GM19463 (cell line): Measurements from ENCODE around the gene RUNX3.
A peak's percentile ranks its signal among the peaks of the same experiment; 100 is the strongest.

Experiments used
- ATAC-seq: cut with Tn5 transposase; IDR thresholded peaks from one replicate; pipeline ENCODE4 v1.9.1; 2021; ENCODE audit warnings: mild to moderate bottlenecking, moderate library complexity; ENCODE audit not compliant: unreplicated experiment

RUNX3 gene

GRCh38 chr1:24963943-24964693 is 34.0 kb upstream of the RUNX3 start:
- ATAC-seq, result no peak

DNA sequence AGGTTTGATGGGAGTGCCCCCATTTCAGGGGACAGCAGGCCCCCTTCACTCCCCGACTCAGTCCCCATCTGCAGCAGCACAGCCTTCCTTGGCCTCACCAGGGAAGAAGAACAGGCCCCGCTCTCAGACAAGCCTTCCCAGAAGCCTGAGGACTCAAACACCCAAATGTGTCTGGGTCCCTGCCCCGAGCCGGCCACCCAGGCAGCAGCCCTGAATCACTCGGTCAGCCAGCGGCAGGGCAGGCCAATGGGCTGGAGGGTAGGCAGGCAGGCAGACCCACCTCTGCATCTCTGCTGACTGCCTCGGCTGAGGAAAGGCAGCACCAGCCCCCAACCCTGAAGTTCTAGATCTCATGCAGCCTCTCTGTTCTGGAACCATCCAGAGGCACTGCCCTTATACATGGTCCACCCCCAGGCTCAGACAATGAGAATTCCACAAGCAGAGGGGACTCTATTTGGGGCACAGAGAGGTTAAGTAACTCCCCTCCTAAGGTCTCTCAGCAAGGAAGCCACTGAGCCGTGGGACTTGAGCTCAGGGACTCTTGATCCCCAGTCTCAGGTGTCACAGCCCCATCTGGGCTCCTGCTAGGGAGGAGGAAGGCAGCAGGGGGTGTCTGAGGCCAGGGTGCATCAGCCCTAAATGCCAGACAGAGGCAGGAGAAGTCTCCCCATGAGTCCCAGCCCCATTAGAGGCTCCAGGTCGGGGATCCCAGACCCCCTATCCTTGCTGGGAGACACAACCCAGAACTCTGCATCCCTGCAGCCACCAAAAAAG is 33.2 kb upstream of the RUNX3 start:
- no peak for ATAC-seq

DNA sequence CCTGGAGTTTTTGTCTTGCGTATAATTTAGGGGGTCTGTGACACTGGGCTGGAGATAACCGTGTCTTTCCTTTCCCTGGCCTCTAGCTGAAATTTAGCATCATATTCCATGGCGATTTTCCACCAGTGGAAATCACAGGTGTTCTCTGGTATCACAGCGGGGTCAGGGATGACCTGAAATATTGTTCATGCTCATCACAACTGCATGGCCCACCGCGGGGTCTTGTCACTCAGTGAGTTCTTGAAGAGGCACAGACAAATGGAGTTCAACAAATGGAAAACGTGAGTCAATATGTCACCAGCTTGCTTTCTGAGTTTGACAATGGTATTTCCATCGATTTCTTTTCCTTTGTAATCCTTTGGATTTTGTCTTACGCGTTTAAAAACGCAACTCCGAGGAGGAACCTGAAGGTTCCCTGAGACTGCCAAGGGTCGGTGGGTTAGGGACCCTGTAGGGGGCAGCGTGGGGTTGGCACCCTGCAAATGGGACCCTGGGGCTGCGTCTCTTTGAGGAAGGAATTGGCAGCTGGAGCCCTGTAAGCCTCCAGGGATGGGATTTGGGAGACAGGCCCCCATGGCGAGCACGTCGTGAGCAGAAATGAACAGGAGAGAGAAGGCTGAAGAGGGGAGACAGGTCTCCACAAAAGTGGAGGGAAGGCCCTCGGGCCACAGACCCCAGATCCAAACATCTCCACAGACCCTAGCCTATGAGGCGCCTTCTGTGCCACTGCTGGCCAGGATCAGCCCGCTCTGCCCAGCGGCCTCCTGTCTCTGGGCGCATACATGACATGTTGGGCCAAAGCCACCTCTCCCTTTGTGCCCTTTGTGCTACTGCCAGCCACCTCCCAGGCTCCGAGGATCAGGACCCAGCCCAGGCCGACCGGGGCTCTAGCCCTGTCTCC is 32.1 kb upstream of the RUNX3 start:
- no peak for ATAC-seq

DNA sequence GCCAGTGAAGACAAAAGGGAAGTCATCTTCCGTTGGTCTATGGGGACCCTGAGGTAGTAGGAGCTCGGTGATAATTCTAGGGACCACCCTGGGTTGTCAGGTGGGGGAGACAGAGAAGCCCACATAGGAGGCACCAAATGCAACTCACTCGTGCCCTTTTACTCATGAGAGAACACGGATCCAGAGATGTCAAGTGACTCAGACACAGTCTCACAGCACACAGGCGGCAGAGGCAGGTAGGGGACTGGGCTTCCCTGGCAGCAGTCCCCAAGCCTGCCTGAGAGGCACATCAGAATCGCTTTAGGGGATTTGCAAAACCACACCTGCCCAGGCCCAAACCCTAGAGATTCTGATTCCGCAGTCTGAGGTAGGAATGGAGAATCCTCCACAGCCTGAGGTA is 31.3 kb upstream of the RUNX3 start:
- ATAC-seq, result no peak

GRCh38 chr1:24960071-24960801 is 30.2 kb upstream of the RUNX3 start:
- ATAC-seq, result no peak

DNA sequence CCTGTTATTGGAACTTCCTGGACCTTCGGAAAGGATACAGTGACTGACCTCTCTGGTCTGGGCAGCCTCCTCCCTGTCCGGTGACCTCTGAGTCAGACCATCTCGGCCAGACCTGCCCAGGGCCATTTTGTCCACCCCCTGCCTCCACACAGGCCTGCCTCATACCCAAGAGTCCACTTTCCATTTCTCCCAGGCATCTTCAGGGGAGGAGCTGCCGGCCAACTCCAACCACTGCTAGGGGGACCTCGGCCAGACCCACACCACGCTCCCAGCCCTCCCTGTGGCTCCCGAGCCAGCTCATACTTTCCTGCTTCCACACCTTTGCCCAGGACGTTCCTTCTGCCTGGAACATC is 29.5 kb upstream of the RUNX3 start:
- ATAC-seq, result no peak

GRCh38 chr1:24958766-24959622 is 28.9 kb upstream of the RUNX3 start:
- ATAC-seq, result no peak

- no peak for ATAC-seq
Observed at GRCh38 chr1:24957808-24958752, 28.0 kb upstream of the RUNX3 start.

DNA sequence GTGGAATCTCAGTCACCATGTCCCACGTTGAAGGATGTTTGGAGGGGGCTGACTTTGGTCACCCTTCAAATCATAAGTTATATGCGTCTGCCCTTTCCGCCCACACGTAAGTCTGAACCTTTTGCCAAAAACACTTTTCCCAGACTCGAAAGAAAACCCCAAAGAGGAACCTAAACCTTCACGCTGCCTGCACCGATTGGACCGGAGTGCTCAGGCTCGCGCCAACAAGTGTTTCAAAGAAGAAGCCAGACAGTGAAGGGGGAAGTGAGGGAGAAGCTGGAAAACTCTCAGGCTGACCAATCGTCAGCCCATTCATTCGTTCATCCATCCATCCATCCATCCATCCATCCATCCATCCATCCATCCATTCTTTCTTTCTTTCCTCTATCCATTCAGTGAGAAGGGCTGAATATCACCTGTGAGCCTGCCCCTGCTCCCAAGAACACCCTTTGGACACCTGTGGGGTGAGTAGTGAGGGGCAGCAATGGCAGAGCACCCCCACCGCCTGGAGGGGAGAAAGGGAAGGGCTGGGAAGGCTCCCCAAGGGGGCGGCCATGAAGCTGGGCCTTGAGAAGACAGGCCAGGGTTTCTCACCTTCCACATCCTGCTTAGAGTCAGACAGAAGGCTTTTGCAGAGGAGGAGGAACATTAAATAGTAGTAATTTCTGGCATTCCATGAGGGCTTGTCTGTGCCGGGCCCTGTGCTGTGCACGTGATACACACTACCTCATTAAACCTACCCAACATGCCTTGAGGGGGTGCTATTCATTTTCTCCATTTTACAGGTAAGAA is 27.1 kb upstream of the RUNX3 start:
- no peak for ATAC-seq

- ATAC-seq, result no peak
Observed at GRCh38 chr1:24955779-24956365, 25.8 kb upstream of the RUNX3 start.

- peak; percentile 59 for ATAC-seq
Observed at GRCh38 chr1:24955161-24955560, 25.1 kb upstream of the RUNX3 start.

GRCh38 chr1:24954631-24955030 is 24.6 kb upstream of the RUNX3 start:
- no peak for ATAC-seq

- no peak for ATAC-seq
Observed at GRCh38 chr1:24954022-24954421, 23.9 kb upstream of the RUNX3 start.

DNA sequence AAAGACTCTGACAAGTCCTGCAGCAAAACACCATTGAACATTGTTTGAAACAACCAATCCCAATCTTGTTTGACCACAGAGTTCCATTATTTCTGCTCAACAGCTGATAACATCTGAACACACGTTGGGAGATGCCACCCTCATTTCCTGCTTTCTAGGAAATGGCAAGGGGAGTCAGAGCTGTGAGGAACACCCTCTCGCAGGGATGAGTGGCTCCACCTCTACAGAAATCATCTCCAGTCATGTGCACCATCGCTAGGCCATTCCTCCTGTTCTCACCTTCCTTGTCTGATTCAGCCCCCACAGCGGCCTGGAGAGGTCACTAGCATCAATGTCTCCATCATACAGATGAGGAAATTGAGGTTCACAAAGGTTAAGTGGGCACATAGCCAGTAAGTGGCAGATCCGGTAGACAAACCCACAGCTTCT is 22.4 kb upstream of the RUNX3 start:
- ATAC-seq, result no peak

- no peak for ATAC-seq
Observed at GRCh38 chr1:24951810-24952412, 21.8 kb upstream of the RUNX3 start.

DNA sequence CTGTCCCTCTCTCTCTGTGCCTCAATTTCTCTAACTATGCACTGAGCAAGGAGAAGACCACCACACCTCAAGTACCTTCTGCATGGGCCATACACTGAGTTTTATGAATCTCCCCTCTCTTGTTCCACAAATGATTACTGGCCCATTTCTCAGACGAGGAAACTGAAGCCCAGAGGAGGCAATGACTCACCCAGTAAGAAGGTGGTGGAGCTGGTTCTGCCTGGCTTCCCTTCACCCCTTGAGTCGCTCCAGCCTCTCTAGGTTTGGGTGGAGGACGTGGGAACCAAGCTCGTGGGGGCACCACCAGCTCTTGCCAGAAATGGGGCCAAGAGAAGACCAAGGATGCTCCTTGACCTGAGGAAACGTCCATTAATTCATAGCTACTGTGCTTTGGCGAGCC is 21.3 kb upstream of the RUNX3 start:
- no peak for ATAC-seq

GRCh38 chr1:24949331-24949881 is 19.3 kb upstream of the RUNX3 start:
- ATAC-seq, result no peak
